ENCODE results near the gene JAKMIP3.

JAKMIP3 gene

GRCh38 chr10:132100556-132101349 is 35.0 kb downstream of the JAKMIP3 start:
- no peak for DNase-seq

- DNase-seq: no peak
Measured at GRCh38 chr10:132101529-132101928, 35.8 kb downstream of the JAKMIP3 start.

GRCh38 chr10:132102071-132102716 is 36.4 kb downstream of the JAKMIP3 start:
- no peak for DNase-seq

- no peak for DNase-seq
Measured at GRCh38 chr10:132102717-132103110, 37.0 kb downstream of the JAKMIP3 start.

GRCh38 chr10:132103116-132103910 is 37.6 kb downstream of the JAKMIP3 start:
- no peak for DNase-seq

- no peak for DNase-seq
Measured at GRCh38 chr10:132104062-132104461, 38.3 kb downstream of the JAKMIP3 start.

GRCh38 chr10:132104471-132105301 is 38.9 kb downstream of the JAKMIP3 start:
- no peak for DNase-seq

GRCh38 chr10:132105302-132105995 is 39.7 kb downstream of the JAKMIP3 start:
- no peak for DNase-seq

GRCh38 chr10:132106431-132106830 is 40.7 kb downstream of the JAKMIP3 start:
- no peak for DNase-seq

- DNase-seq: no peak
Measured at GRCh38 chr10:132107186-132107948, 41.6 kb downstream of the JAKMIP3 start.

GRCh38 chr10:132107949-132108877 is 42.5 kb downstream of the JAKMIP3 start:
- DNase-seq: no peak

- no peak for DNase-seq
Measured at GRCh38 chr10:132109341-132110110, 43.8 kb downstream of the JAKMIP3 start.

- no peak for DNase-seq
Measured at GRCh38 chr10:132110111-132110521, 44.4 kb downstream of the JAKMIP3 start.

- no peak for DNase-seq
Measured at GRCh38 chr10:132110713-132111112, 45.0 kb downstream of the JAKMIP3 start.

GRCh38 chr10:132111121-132111731 is 45.5 kb downstream of the JAKMIP3 start:
- DNase-seq: no peak

GRCh38 chr10:132111871-132112341 is 46.2 kb downstream of the JAKMIP3 start:
- no peak for DNase-seq

- DNase-seq: no peak
Measured at GRCh38 chr10:132112611-132113010, 46.9 kb downstream of the JAKMIP3 start.

- no peak for DNase-seq
Measured at GRCh38 chr10:132113206-132113605, 47.5 kb downstream of the JAKMIP3 start.

All from amniotic stem cell (primary cell).